Muscle of leg (tissue), 11 donors: ENCODE measurements around the gene RPA3. TPM values are rescaled to one million over a fixed set of nuclear protein-coding genes. Genes with fewer than 3 reads are reported as not detected.

Experiments
- DNase-seq: peaks from one replicate; pipeline ENCODE4 v3.0.0; 2013
- H3K27ac ChIP-seq: one replicate; pipeline ENCODE4 v1.5.1; 2013; ENCODE audit warnings: mild to moderate bottlenecking, low read length, control low read depth
- H3K27me3 ChIP-seq: one replicate; pipeline ENCODE4 v1.6.1; 2013; ENCODE audit warnings: low read length; ENCODE audit not compliant: control insufficient read depth, insufficient read depth
- H3K36me3 ChIP-seq: one replicate; pipeline ENCODE4 v1.6.1; 2013; ENCODE audit warnings: low read length; ENCODE audit not compliant: control insufficient read depth, insufficient read depth
- H3K4me1 ChIP-seq: one replicate; pipeline ENCODE4 v1.6.1; 2013; ENCODE audit warnings: low read length; ENCODE audit not compliant: control insufficient read depth, insufficient read depth
- H3K4me3 ChIP-seq: one replicate; pipeline ENCODE4 v1.5.1; 2013; ENCODE audit warnings: low read length, control low read depth
- H3K9me3 ChIP-seq: replicated peaks from 2 replicates; pipeline ENCODE4 v1.6.1; 2013; ENCODE audit warnings: low read depth, low read length; ENCODE audit not compliant: control insufficient read depth
- WGBS: methylation state at CpG from one replicate; pipeline ENCODE4 v1.1.5; 2013; ENCODE audit warnings: missing lambda C conversion rate; ENCODE audit not compliant: insufficient coverage; 5-methylcytosine and 5-hydroxymethylcytosine counted together
- polyA plus RNA-seq, 8 donors: library from polyadenylated mRNA; unstranded; fragments of 120-200 nt; gene quantifications; one replicate each; pipeline versions ENCODE4 v1.2.1 to v1.2.3, GENCODE V29; 2013; ENCODE audit warnings: inconsistent platforms in 1 of 8, low replicate concordance in 1 of 8; ENCODE audit not compliant: insufficient read length in 8 of 8, insufficient read depth in 1 of 8
- total RNA-seq: library from RNA; stranded (reverse); fragments of 120-200 nt; gene quantifications from one replicate; pipeline ENCODE4 v1.2.4, GENCODE V29; 2013

The RPA3 gene
- total and polyA plus RNA-seq, 9 donors, result 22.2 to 28.1 (median 26.3) TPM

- DNase-seq, result no peak
- Histone ChIP-seq H3K36me3 (no peaks in the 10 kb centered on the region), H3K4me3 (no peak overlapping the region), H3K27ac (no peak overlapping the region), H3K27me3 (no peaks in the 10 kb centered on the region), H3K4me1 (peaks cover 11% of the 10 kb centered on the region), H3K9me3 (no peaks in the 10 kb centered on the region)
Observed at GRCh38 chr7:7737674-7738073, 19.3 kb upstream of the RPA3 start.

- no peaks in the 10 kb centered on the region for H3K27me3 ChIP-seq
- WGBS, result 60% methylated on average over 1 of the region's 2 CpGs
- H3K4me3 ChIP-seq, result no peak overlapping the region
- peak overlapping the region; percentile 44 for H3K27ac ChIP-seq
- H3K36me3 ChIP-seq, result no peaks in the 10 kb centered on the region
- H3K4me1 ChIP-seq, result peaks cover 11% of the 10 kb centered on the region
- peak; percentile 45 for DNase-seq
- H3K9me3 ChIP-seq, result no peaks in the 10 kb centered on the region
Observed at GRCh38 chr7:7736671-7737070, 18.3 kb upstream of the RPA3 start.

GRCh38 chr7:7732621-7733281, 14.3 kb upstream of the RPA3 start:
- Histone ChIP-seq H3K27ac (peak overlapping the region; percentile 48), H3K4me3 (no peak overlapping the region), H3K36me3 (no peaks in the 10 kb centered on the region), H3K4me1 (peaks cover 11% of the 10 kb centered on the region), H3K9me3 (no peaks in the 10 kb centered on the region), H3K27me3 (no peaks in the 10 kb centered on the region)
- DNase-seq, result peak; percentile 90
- 67% methylated on average over 1 of the region's 4 CpGs for WGBS

- no peaks in the 10 kb centered on the region for H3K27me3 ChIP-seq
- no peak for DNase-seq
- no peaks in the 10 kb centered on the region for H3K36me3 ChIP-seq
- H3K4me1 ChIP-seq, result peaks cover 7% of the 10 kb centered on the region
- no peaks in the 10 kb centered on the region for H3K9me3 ChIP-seq
- peak overlapping the region; percentile 39 for H3K27ac ChIP-seq
- no peak overlapping the region for H3K4me3 ChIP-seq
Observed at GRCh38 chr7:7731732-7732131, 13.3 kb upstream of the RPA3 start.

GRCh38 chr7:7720750-7721621, 2.6 kb upstream of the RPA3 start:
- H3K9me3 ChIP-seq, result no peaks in the 10 kb centered on the region
- peak overlapping the region; percentile 81 for H3K27ac ChIP-seq
- no peak overlapping the region for H3K4me3 ChIP-seq
- DNase-seq, result no peak
- H3K4me1 ChIP-seq, result peaks cover 9% of the 10 kb centered on the region
- WGBS, result 91% methylated on average over 3 of the region's 5 CpGs
- H3K27me3 ChIP-seq, result no peaks in the 10 kb centered on the region
- no peaks in the 10 kb centered on the region for H3K36me3 ChIP-seq

GRCh38 chr7:7720193-7720592, 1.8 kb upstream of the RPA3 start:
- H3K27ac ChIP-seq, result peak overlapping the region; percentile 81
- no peaks in the 10 kb centered on the region for H3K27me3 ChIP-seq
- peak; percentile 86 for DNase-seq
- no peaks in the 10 kb centered on the region for H3K36me3 ChIP-seq
- H3K4me1 ChIP-seq, result peaks cover 9% of the 10 kb centered on the region
- no CpG with 5 or more reads among the region's 1 CpG for WGBS
- H3K9me3 ChIP-seq, result no peaks in the 10 kb centered on the region
- H3K4me3 ChIP-seq, result no peak overlapping the region

GRCh38 chr7:7719236-7719635, 829 bp upstream of the RPA3 start:
- no peaks in the 10 kb centered on the region for H3K27me3 ChIP-seq
- no peaks in the 10 kb centered on the region for H3K36me3 ChIP-seq
- peak; percentile 98 for DNase-seq
- H3K9me3 ChIP-seq, result no peaks in the 10 kb centered on the region
- no peak overlapping the region for H3K4me3 ChIP-seq
- H3K27ac ChIP-seq, result peak overlapping the region; percentile 81
- 30% methylated on average over 1 of the region's 2 CpGs for WGBS
- peaks cover 7% of the 10 kb centered on the region for H3K4me1 ChIP-seq

GRCh38 chr7:7713730-7714129, 4.7 kb downstream of the RPA3 start:
- no peak for DNase-seq
- no peaks in the 10 kb centered on the region for H3K4me1 ChIP-seq
- H3K9me3 ChIP-seq, result no peaks in the 10 kb centered on the region
- H3K36me3 ChIP-seq, result no peaks in the 10 kb centered on the region
- 62% methylated on average over 2 of the region's 4 CpGs for WGBS
- H3K27me3 ChIP-seq, result no peaks in the 10 kb centered on the region
- no peak overlapping the region for H3K4me3 ChIP-seq
- no peak overlapping the region for H3K27ac ChIP-seq

GRCh38 chr7:7710469-7710868, 7.9 kb downstream of the RPA3 start:
- no peak overlapping the region for H3K4me3 ChIP-seq
- no peaks in the 10 kb centered on the region for H3K4me1 ChIP-seq
- WGBS, result no CpG with 5 or more reads among the region's 2 CpGs
- H3K27ac ChIP-seq, result no peak overlapping the region
- H3K27me3 ChIP-seq, result no peaks in the 10 kb centered on the region
- DNase-seq, result no peak
- H3K9me3 ChIP-seq, result no peaks in the 10 kb centered on the region
- no peaks in the 10 kb centered on the region for H3K36me3 ChIP-seq

GRCh38 chr7:7709291-7709690, 9.1 kb downstream of the RPA3 start:
- no peak for DNase-seq
- H3K27ac ChIP-seq, result no peak overlapping the region
- no peaks in the 10 kb centered on the region for H3K27me3 ChIP-seq
- H3K4me1 ChIP-seq, result no peaks in the 10 kb centered on the region
- H3K4me3 ChIP-seq, result no peak overlapping the region
- H3K9me3 ChIP-seq, result no peaks in the 10 kb centered on the region
- no CpG with 5 or more reads among the region's 3 CpGs for WGBS
- H3K36me3 ChIP-seq, result no peaks in the 10 kb centered on the region
